Measurements from ENCODE around the gene CWC25. TPM values are rescaled to one million over a fixed set of nuclear protein-coding genes. Genes with fewer than 3 reads are reported as not detected.
A peak's percentile ranks its signal among the peaks of the same experiment; 100 is the strongest.

The CWC25 gene
- total RNA-seq, 1 experiment from 2014 or later = 17.3 TPM

DNA sequence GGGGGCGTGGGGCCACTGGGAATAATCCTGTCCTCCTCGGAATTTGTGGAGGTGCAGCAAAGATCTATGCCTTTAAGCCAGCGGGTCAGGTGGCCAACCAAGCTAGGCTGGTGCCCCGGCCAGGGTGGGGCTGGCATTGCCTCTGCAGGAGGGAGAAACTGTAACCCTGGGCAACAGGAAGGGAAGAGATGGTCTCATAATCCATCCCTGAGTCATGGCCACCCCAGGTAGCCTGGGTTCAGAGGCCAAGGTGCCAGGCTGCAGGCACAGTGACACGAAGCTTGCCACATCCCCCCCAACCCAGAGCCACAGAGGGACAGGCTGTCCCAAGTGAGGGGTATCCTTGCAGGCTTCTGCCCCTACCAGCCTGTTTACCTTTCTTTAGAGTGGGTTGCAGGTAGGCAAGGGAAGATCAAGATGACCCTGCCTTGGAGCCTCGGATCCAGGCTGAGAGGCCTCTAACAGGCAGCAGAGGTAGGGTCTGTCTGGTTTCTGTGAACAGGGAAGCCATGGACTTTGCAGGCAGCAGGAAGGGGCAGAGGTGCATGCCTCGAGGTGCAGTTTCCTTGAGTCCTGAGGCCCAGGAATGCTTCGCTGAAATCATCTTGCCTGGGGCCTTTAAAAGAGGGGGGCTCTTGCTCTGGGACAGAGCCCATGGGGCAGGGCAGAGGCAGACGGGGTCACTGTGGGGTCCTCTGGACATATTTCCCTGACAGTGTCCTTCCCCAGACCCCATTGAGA is 48.7 kb upstream of the CWC25 start:
- DNase-seq (ENCODE audit: low spot score) (no peak), ATAC-seq (no peak)
- no peaks in the 10 kb centered on the region for H3K9me3 Mint-ChIP-seq
- peaks cover 74% of the 10 kb centered on the region for H3K4me1 Mint-ChIP-seq
- ChIA-PET POLR2A (no interaction called here), CTCF (interaction anchor here (1.5 kb wide), 1 partner anchor 43 kb away, joined by 4 read pairs; no protein-coding TSS in a partner anchor)
- no peak overlapping the region for H3K4me3 Mint-ChIP-seq
- H3K27ac Mint-ChIP-seq = peak overlapping the region; percentile 57
- H3K36me3 Mint-ChIP-seq = 0 out of 2 replicates have a peak, but pooled peaks cover 2% of the 10 kb centered on the region
- TF ChIP-seq TEAD4 (CRISPR knock-in tag; IDR thresholded peaks at IDR 0.05) (no peak), ELF4 (CRISPR knock-in tag; IDR thresholded peaks at IDR 0.05; ENCODE audit: low read depth) (no peak), ZNF232 (CRISPR knock-in tag; IDR thresholded peaks at IDR 0.05) (no peak), ZNF138 (CRISPR knock-in tag; conservative IDR thresholded peaks at IDR 0.05) (no peak), SOX15 (CRISPR knock-in tag; IDR thresholded peaks at IDR 0.05) (no peak), JAZF1 (CRISPR knock-in tag; IDR thresholded peaks at IDR 0.05) (no peak), KAT7 (CRISPR knock-in tag; IDR thresholded peaks at IDR 0.05; ENCODE audit: borderline replicate concordance) (no peak)
- TF ChIP-seq, protein P1, sequence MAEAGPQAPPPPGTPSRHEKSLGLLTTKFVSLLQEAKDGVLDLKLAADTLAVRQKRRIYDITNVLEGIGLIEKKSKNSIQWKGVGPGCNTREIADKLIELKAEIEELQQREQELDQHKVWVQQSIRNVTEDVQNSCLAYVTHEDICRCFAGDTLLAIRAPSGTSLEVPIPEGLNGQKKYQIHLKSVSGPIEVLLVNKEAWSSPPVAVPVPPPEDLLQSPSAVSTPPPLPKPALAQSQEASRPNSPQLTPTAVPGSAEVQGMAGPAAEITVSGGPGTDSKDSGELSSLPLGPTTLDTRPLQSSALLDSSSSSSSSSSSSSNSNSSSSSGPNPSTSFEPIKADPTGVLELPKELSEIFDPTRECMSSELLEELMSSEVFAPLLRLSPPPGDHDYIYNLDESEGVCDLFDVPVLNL (CRISPR knock-in tag; IDR thresholded peaks at IDR 0.05; ENCODE audit: borderline replicate concordance, low read depth) = no peak
- TF ChIP-seq, protein P2, sequence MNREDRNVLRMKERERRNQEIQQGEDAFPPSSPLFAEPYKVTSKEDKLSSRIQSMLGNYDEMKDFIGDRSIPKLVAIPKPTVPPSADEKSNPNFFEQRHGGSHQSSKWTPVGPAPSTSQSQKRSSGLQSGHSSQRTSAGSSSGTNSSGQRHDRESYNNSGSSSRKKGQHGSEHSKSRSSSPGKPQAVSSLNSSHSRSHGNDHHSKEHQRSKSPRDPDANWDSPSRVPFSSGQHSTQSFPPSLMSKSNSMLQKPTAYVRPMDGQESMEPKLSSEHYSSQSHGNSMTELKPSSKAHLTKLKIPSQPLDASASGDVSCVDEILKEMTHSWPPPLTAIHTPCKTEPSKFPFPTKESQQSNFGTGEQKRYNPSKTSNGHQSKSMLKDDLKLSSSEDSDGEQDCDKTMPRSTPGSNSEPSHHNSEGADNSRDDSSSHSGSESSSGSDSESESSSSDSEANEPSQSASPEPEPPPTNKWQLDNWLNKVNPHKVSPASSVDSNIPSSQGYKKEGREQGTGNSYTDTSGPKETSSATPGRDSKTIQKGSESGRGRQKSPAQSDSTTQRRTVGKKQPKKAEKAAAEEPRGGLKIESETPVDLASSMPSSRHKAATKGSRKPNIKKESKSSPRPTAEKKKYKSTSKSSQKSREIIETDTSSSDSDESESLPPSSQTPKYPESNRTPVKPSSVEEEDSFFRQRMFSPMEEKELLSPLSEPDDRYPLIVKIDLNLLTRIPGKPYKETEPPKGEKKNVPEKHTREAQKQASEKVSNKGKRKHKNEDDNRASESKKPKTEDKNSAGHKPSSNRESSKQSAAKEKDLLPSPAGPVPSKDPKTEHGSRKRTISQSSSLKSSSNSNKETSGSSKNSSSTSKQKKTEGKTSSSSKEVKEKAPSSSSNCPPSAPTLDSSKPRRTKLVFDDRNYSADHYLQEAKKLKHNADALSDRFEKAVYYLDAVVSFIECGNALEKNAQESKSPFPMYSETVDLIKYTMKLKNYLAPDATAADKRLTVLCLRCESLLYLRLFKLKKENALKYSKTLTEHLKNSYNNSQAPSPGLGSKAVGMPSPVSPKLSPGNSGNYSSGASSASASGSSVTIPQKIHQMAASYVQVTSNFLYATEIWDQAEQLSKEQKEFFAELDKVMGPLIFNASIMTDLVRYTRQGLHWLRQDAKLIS (CRISPR knock-in tag; IDR thresholded peaks at IDR 0.05; ENCODE audit: borderline replicate concordance) = no peak
- TF ChIP-seq, protein P3, sequence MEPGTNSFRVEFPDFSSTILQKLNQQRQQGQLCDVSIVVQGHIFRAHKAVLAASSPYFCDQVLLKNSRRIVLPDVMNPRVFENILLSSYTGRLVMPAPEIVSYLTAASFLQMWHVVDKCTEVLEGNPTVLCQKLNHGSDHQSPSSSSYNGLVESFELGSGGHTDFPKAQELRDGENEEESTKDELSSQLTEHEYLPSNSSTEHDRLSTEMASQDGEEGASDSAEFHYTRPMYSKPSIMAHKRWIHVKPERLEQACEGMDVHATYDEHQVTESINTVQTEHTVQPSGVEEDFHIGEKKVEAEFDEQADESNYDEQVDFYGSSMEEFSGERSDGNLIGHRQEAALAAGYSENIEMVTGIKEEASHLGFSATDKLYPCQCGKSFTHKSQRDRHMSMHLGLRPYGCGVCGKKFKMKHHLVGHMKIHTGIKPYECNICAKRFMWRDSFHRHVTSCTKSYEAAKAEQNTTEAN (CRISPR knock-in tag; IDR thresholded peaks at IDR 0.05) = no peak
- TF ChIP-seq, protein P4, sequence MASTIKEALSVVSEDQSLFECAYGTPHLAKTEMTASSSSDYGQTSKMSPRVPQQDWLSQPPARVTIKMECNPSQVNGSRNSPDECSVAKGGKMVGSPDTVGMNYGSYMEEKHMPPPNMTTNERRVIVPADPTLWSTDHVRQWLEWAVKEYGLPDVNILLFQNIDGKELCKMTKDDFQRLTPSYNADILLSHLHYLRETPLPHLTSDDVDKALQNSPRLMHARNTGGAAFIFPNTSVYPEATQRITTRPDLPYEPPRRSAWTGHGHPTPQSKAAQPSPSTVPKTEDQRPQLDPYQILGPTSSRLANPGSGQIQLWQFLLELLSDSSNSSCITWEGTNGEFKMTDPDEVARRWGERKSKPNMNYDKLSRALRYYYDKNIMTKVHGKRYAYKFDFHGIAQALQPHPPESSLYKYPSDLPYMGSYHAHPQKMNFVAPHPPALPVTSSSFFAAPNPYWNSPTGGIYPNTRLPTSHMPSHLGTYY (CRISPR knock-in tag; IDR thresholded peaks at IDR 0.05) = no peak
- TF ChIP-seq, protein P5, sequence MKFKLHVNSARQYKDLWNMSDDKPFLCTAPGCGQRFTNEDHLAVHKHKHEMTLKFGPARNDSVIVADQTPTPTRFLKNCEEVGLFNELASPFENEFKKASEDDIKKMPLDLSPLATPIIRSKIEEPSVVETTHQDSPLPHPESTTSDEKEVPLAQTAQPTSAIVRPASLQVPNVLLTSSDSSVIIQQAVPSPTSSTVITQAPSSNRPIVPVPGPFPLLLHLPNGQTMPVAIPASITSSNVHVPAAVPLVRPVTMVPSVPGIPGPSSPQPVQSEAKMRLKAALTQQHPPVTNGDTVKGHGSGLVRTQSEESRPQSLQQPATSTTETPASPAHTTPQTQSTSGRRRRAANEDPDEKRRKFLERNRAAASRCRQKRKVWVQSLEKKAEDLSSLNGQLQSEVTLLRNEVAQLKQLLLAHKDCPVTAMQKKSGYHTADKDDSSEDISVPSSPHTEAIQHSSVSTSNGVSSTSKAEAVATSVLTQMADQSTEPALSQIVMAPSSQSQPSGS (CRISPR knock-in tag; IDR thresholded peaks at IDR 0.05; ENCODE audit: borderline replicate concordance, low read depth) = no peak
- no peaks in the 10 kb centered on the region for H3K27me3 Mint-ChIP-seq (ENCODE audit: low read depth)

DNA sequence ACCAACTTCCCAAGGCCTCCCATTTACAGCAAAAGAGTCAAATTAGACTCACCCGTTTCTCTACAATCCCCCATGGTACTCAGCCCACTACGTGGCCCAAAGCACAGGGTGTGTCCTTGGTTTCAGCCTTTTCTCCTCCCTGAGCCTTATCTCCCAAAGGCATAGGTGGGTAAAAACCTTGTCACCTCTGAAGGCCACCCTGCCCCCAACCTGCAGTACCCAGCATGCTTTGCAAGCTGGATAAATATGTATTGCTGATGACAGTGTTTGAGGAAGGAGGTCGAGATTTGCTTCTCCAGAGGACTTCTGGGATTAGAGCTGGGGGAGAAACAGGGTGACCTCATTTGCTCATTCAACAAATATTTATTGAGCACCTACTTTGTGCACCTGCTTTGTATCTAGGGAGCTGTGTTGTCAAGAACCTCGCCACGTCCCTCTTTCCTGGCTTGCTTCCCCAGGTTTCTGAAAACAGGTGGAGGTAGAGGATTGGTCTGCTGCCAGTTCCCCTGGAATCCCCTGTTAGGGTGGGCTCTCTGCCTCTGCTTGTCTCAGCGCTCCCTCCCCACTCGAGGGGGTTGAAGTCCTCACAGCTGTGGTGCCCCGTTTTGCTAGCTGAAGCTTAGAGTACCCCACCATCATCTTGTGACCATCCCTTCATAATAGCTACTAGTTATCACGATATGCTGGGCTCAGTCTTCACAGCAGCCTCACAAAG is 47.7 kb upstream of the CWC25 start:
- Mint-ChIP-seq H3K4me1 (peaks cover 67% of the 10 kb centered on the region), H3K4me3 (no peak overlapping the region), H3K27ac (peak overlapping the region; percentile 84), H3K27me3 (ENCODE audit: low read depth) (no peaks in the 10 kb centered on the region), H3K9me3 (no peaks in the 10 kb centered on the region), H3K36me3 (0 out of 2 replicates have a peak, but pooled peaks cover under 1% of the 10 kb centered on the region)
- ATAC-seq = no peak
- CTCF ChIA-PET = interaction anchor here (1.5 kb wide), 1 partner anchor 44 kb away, joined by 4 read pairs; no protein-coding TSS in a partner anchor
- no peak for DNase-seq (ENCODE audit: low spot score)
- POLR2A ChIA-PET = interaction anchor here (0.7 kb wide), 1 partner anchor 15 kb away, joined by 3 read pairs; no protein-coding TSS in a partner anchor
- TF ChIP-seq, protein P6, sequence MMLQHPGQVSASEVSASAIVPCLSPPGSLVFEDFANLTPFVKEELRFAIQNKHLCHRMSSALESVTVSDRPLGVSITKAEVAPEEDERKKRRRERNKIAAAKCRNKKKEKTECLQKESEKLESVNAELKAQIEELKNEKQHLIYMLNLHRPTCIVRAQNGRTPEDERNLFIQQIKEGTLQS (CRISPR knock-in tag; conservative IDR thresholded peaks at IDR 0.05) = no peak
- TF ChIP-seq FOXJ3 (CRISPR knock-in tag; IDR thresholded peaks at IDR 0.05; ENCODE audit: borderline replicate concordance) = no peak

Measured in WTC11 (cell line).